Karpas-422 (cell line): ENCODE measurements around the gene CGNL1. TPM values are rescaled to one million over a fixed set of nuclear protein-coding genes. Genes with fewer than 3 reads are reported as not detected.

Experiments
- DNase-seq: peaks from one replicate; pipeline ENCODE4 v3.0.0-alpha.2; 2015
- H2AFZ ChIP-seq: fragments of 200-600 bp; sonication (generic); 2 replicates; pipeline ENCODE4 v1.6.1; 2014; ENCODE audit warnings: antibody characterized with exemption, low read length, mixed read lengths
- H3K27ac ChIP-seq: fragments of 200-600 bp; sonication (generic); 2 replicates; pipeline ENCODE4 v1.5.1; 2014; ENCODE audit warnings: mild to moderate bottlenecking, low read length, moderate library complexity
- H3K27me3 ChIP-seq: fragments of 200-600 bp; sonication (generic); 2 replicates; pipeline ENCODE4 v1.6.1; 2014; ENCODE audit warnings: low read length, mixed read lengths
- H3K36me3 ChIP-seq: fragments of 200-600 bp; sonication (generic); 2 replicates; pipeline ENCODE4 v1.6.1; 2014; ENCODE audit warnings: low read length, mixed read lengths; ENCODE audit not compliant: insufficient read depth
- H3K4me1 ChIP-seq: fragments of 200-600 bp; sonication (generic); 2 replicates; pipeline ENCODE4 v1.6.1; 2014; ENCODE audit warnings: mild to moderate bottlenecking, low read length, mixed read lengths
- H3K4me2 ChIP-seq: fragments of 200-600 bp; sonication (generic); 2 replicates; pipeline ENCODE4 v1.6.1; 2014; ENCODE audit warnings: low read length, low read depth, mild to moderate bottlenecking; ENCODE audit not compliant: poor library complexity, severe bottlenecking
- H3K4me3 ChIP-seq: fragments of 200-600 bp; sonication (generic); 2 replicates; pipeline ENCODE4 v1.5.1; 2014; ENCODE audit warnings: mild to moderate bottlenecking, antibody characterized with exemption, low read length, mixed read lengths
- H3K79me2 ChIP-seq: fragments of 200-600 bp; sonication (generic); 2 replicates; pipeline ENCODE4 v1.6.1; 2014; ENCODE audit warnings: mild to moderate bottlenecking, low read length, mixed read lengths
- H3K9ac ChIP-seq: fragments of 200-600 bp; sonication (generic); 2 replicates; pipeline ENCODE4 v1.6.0; 2014; ENCODE audit warnings: low read length
- H3K9me2 ChIP-seq: fragments of 200-600 bp; sonication (generic), shearing (Covaris generic); replicated peaks from 2 replicates; pipeline ENCODE4 v1.6.0; 2014; ENCODE audit warnings: mild to moderate bottlenecking, low read length, moderate library complexity; ENCODE audit not compliant: insufficient read depth
- H3K9me3 ChIP-seq: fragments of 300-700, 200-600 bp; sonication (generic); 2 replicates; pipeline ENCODE4 v1.6.1; 2014; ENCODE audit warnings: low read length, mixed read lengths
- H4K20me1 ChIP-seq: fragments of 200-600 bp; sonication (generic); 2 replicates; pipeline ENCODE4 v1.6.1; 2014; ENCODE audit warnings: mild to moderate bottlenecking, antibody characterized with exemption, low read length, low read depth; ENCODE audit not compliant: insufficient read depth
- total RNA-seq: library from RNA; depleted of rRNA; stranded (reverse); fragments of >200 nt; shearing (Covaris generic); gene quantifications from 2 replicates; pipeline ENCODE4 v1.2.3, GENCODE V29; 2014; ENCODE audit warnings: low replicate concordance

CGNL1 gene
- total RNA-seq, 1 experiment from 2014 or later = not detected

- no peak for DNase-seq
- H3K9me3 ChIP-seq = no peaks in the 10 kb centered on the region
- H3K36me3 ChIP-seq = no peaks in the 10 kb centered on the region
- no peak overlapping the region for H3K4me3 ChIP-seq
- H3K27me3 ChIP-seq = no peaks in the 10 kb centered on the region
- no peaks in the 10 kb centered on the region for H3K4me1 ChIP-seq
- H4K20me1 ChIP-seq = no peaks in the 10 kb centered on the region
- H3K9me2 ChIP-seq = no peaks in the 10 kb centered on the region
- no peak overlapping the region for H3K27ac ChIP-seq
- H3K9ac ChIP-seq = no peak overlapping the region
- H2AFZ ChIP-seq = no peak overlapping the region
- H3K4me2 ChIP-seq = no peak overlapping the region
- H3K79me2 ChIP-seq = no peaks in the 10 kb centered on the region
Measured at GRCh38 chr15:57370929-57371328, 5.4 kb upstream of the CGNL1 start.

- no peaks in the 10 kb centered on the region for H3K36me3 ChIP-seq
- H3K9me2 ChIP-seq = no peaks in the 10 kb centered on the region
- H3K27ac ChIP-seq = no peak overlapping the region
- no peaks in the 10 kb centered on the region for H3K79me2 ChIP-seq
- no peaks in the 10 kb centered on the region for H3K27me3 ChIP-seq
- no peak overlapping the region for H3K4me3 ChIP-seq
- H3K9me3 ChIP-seq = no peaks in the 10 kb centered on the region
- H3K9ac ChIP-seq = no peak overlapping the region
- no peak for DNase-seq
- H2AFZ ChIP-seq = no peak overlapping the region
- H4K20me1 ChIP-seq = no peaks in the 10 kb centered on the region
- no peaks in the 10 kb centered on the region for H3K4me1 ChIP-seq
- H3K4me2 ChIP-seq = no peak overlapping the region
Measured at GRCh38 chr15:57373251-57373881, 2.9 kb upstream of the CGNL1 start.

- H3K9me2 ChIP-seq = no peaks in the 10 kb centered on the region
- no peaks in the 10 kb centered on the region for H3K36me3 ChIP-seq
- no peaks in the 10 kb centered on the region for H3K79me2 ChIP-seq
- H3K9me3 ChIP-seq = no peaks in the 10 kb centered on the region
- no peaks in the 10 kb centered on the region for H3K4me1 ChIP-seq
- H3K27me3 ChIP-seq = no peaks in the 10 kb centered on the region
- no peaks in the 10 kb centered on the region for H4K20me1 ChIP-seq
- no peak overlapping the region for H3K4me2 ChIP-seq
- DNase-seq = no peak
- no peak overlapping the region for H3K9ac ChIP-seq
- H2AFZ ChIP-seq = no peak overlapping the region
- H3K4me3 ChIP-seq = no peak overlapping the region
- H3K27ac ChIP-seq = no peak overlapping the region
Measured at GRCh38 chr15:57373882-57374276, 2.4 kb upstream of the CGNL1 start.

- DNase-seq = no peak
- no peak overlapping the region for H3K27ac ChIP-seq
- no peak overlapping the region for H3K9ac ChIP-seq
- no peaks in the 10 kb centered on the region for H4K20me1 ChIP-seq
- no peaks in the 10 kb centered on the region for H3K27me3 ChIP-seq
- no peak overlapping the region for H3K4me2 ChIP-seq
- no peaks in the 10 kb centered on the region for H3K9me3 ChIP-seq
- H3K36me3 ChIP-seq = no peaks in the 10 kb centered on the region
- no peaks in the 10 kb centered on the region for H3K4me1 ChIP-seq
- no peak overlapping the region for H2AFZ ChIP-seq
- H3K79me2 ChIP-seq = no peaks in the 10 kb centered on the region
- no peaks in the 10 kb centered on the region for H3K9me2 ChIP-seq
- no peak overlapping the region for H3K4me3 ChIP-seq
Measured at GRCh38 chr15:57376696-57377477, 582 bp downstream of the CGNL1 start.

GRCh38 chr15:57377478-57377847 is 1.2 kb downstream of the CGNL1 start:
- Histone ChIP-seq H3K4me1 (no peaks in the 10 kb centered on the region), H3K9ac (no peak overlapping the region), H2AFZ (no peak overlapping the region), H3K27me3 (no peaks in the 10 kb centered on the region), H4K20me1 (no peaks in the 10 kb centered on the region), H3K36me3 (no peaks in the 10 kb centered on the region), H3K9me3 (no peaks in the 10 kb centered on the region), H3K27ac (no peak overlapping the region), H3K9me2 (no peaks in the 10 kb centered on the region), H3K4me3 (no peak overlapping the region), H3K4me2 (no peak overlapping the region), H3K79me2 (no peaks in the 10 kb centered on the region)
- DNase-seq = no peak

GRCh38 chr15:57379487-57379886 is 3.2 kb downstream of the CGNL1 start:
- H3K79me2 ChIP-seq = no peaks in the 10 kb centered on the region
- no peak overlapping the region for H2AFZ ChIP-seq
- DNase-seq = no peak
- H3K36me3 ChIP-seq = no peaks in the 10 kb centered on the region
- H3K4me2 ChIP-seq = no peak overlapping the region
- H4K20me1 ChIP-seq = no peaks in the 10 kb centered on the region
- H3K4me1 ChIP-seq = no peaks in the 10 kb centered on the region
- H3K27ac ChIP-seq = no peak overlapping the region
- no peak overlapping the region for H3K9ac ChIP-seq
- no peaks in the 10 kb centered on the region for H3K9me3 ChIP-seq
- no peak overlapping the region for H3K4me3 ChIP-seq
- H3K27me3 ChIP-seq = no peaks in the 10 kb centered on the region
- no peaks in the 10 kb centered on the region for H3K9me2 ChIP-seq

GRCh38 chr15:57380854-57381253 is 4.5 kb downstream of the CGNL1 start:
- no peak overlapping the region for H3K4me2 ChIP-seq
- H3K27ac ChIP-seq = no peak overlapping the region

GRCh38 chr15:57382215-57382614 is 5.9 kb downstream of the CGNL1 start:
- no peak for DNase-seq
- no peaks in the 10 kb centered on the region for H3K9me2 ChIP-seq
- H3K9ac ChIP-seq = no peak overlapping the region
- H2AFZ ChIP-seq = no peak overlapping the region
- H3K9me3 ChIP-seq = no peaks in the 10 kb centered on the region
- H3K4me2 ChIP-seq = no peak overlapping the region
- H3K79me2 ChIP-seq = no peaks in the 10 kb centered on the region
- H3K4me1 ChIP-seq = no peaks in the 10 kb centered on the region
- H3K36me3 ChIP-seq = no peaks in the 10 kb centered on the region
- H3K27me3 ChIP-seq = no peaks in the 10 kb centered on the region
- no peak overlapping the region for H3K4me3 ChIP-seq
- no peak overlapping the region for H3K27ac ChIP-seq
- no peaks in the 10 kb centered on the region for H4K20me1 ChIP-seq

More at GRCh38 chr15:57380854-57381253, 4.5 kb downstream of the CGNL1 start:
- H3K9ac ChIP-seq = no peak overlapping the region
- H3K4me3 ChIP-seq = no peak overlapping the region
- DNase-seq = no peak
- no peak overlapping the region for H2AFZ ChIP-seq
- H3K79me2 ChIP-seq = no peaks in the 10 kb centered on the region
- H4K20me1 ChIP-seq = no peaks in the 10 kb centered on the region
- H3K4me1 ChIP-seq = no peaks in the 10 kb centered on the region
- H3K9me2 ChIP-seq = no peaks in the 10 kb centered on the region
- no peaks in the 10 kb centered on the region for H3K27me3 ChIP-seq
- no peaks in the 10 kb centered on the region for H3K36me3 ChIP-seq
- H3K9me3 ChIP-seq = no peaks in the 10 kb centered on the region
